Glomerular endothelial cell (primary cell): Measurements from ENCODE around the gene MOB1B. TPM values are rescaled to one million over a fixed set of nuclear protein-coding genes. Genes with fewer than 3 reads are reported as not detected.
A peak's percentile ranks its signal among the peaks of the same experiment; 100 is the strongest.
"Not testable (repeated sequence)": the region's sequence is repeated elsewhere in the genome, so short reads cannot be mapped to it uniquely, and the experiment has no call there.

Experiments used
- DNase-seq: peaks from one replicate; pipeline ENCODE4 v3.0.0-alpha.2; 2011; ENCODE audit warnings: low read depth, low spot score; ENCODE audit errors: extremely low read depth
- total RNA-seq: library from RNA; depleted of rRNA; stranded (reverse); fragments of >200 nt; gene quantifications from 2 replicates; pipeline ENCODE4 v1.2.3, GENCODE V29; 2015

MOB1B gene
- total RNA-seq, 1 donor from 2014 or later: 22.7 TPM

- DNase-seq: not testable (repeated sequence)
Measured at GRCh38 chr4:71005025-71005424, 102.9 kb downstream of the MOB1B start.

GRCh38 chr4:71006203-71006907 lies 104.2 kb downstream of the MOB1B start:
- DNase-seq: no peak

DNA sequence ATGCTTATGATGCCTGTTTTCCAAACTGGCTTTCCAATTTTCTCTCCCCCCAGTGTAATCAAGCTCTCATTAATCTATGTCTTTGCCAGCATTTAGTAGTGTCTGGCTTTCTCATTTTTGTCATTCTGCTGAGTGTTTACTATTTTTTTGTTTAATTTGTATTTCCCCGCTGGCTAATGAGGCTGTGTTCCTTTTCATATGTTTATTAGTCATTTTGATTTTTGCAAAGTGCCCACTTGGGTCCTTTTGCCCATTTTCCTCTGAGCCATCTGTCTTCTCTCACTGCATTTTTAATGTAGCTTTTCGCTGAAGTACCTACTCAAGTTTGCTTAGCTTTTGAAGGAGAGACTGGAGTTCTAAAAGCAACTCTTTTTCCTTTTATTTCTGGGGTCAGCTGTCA lies 106.0 kb downstream of the MOB1B start:
- no peak for DNase-seq

DNA sequence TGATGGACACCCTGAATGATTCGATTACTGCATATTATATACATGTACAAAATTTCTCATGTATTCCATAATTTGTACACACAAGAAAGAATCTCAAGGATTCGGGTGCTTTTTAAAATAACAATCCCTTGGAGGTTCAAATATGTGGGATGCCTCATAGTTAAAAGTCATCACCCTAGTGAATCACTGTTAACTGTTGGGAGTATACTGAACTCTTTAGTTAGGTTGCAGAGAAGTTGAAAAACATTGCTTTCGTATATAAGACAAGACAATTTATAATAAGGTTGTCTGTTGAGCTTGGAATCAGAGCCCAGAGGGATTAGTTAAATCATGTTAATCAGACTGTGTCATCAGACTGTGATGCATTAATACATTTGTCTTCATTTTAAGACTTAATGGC lies 106.9 kb downstream of the MOB1B start:
- no peak for DNase-seq

DNA sequence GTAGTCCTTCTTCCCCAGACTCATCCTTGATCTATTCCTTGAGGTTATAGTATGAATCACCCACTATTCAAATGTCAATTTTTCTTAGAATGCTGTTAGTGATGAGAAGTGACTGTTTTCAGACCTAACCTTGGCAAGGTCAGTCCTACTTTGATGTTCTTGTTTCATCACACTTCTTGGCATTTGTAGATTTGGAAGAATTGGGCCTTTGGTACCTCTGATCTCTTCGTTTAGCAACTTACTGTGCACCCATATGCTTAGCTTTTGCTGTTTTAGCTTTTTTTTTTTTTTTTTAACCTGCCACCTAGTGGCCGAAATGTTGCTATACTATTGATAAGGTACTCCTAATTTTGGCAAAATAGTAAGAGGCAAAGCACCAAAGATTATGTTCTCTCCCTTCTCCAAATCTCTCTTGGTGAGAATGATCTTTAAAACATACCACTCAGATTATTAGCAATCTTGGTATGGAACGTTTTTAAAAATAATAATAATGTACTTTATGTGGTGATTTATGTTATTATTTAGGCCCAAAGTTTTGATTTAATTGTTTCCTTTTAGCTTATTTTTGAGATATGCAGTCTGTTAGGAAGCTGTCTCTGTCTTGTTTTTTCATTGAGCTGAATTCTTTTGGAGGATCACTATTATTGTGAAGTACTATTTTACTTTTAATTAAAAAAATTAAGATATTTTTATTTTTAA lies 107.9 kb downstream of the MOB1B start:
- no peak for DNase-seq

DNA sequence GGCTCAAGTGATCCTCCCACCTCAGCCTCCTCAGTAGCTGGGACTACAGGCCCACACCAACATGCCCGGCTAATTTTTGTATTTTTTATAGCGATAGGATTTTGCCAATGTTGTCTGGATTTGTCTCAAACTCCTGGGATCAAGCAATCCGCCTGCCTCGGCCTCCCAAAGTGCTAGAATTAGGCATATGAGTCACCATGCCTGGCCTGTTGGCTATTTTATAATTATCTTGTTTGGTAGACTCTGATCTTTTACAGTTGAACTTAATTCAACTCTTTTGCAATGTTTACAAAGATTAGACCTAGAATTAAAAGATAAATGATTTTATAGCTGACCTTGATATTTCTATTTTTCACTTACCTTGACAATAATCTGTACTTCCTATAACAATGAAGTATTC lies 109.3 kb downstream of the MOB1B start:
- no peak for DNase-seq

- not testable (repeated sequence) for DNase-seq
Measured at GRCh38 chr4:71017391-71017790, 115.2 kb downstream of the MOB1B start.

- no peak for DNase-seq
Measured at GRCh38 chr4:71020611-71021010, 118.4 kb downstream of the MOB1B start.

DNA sequence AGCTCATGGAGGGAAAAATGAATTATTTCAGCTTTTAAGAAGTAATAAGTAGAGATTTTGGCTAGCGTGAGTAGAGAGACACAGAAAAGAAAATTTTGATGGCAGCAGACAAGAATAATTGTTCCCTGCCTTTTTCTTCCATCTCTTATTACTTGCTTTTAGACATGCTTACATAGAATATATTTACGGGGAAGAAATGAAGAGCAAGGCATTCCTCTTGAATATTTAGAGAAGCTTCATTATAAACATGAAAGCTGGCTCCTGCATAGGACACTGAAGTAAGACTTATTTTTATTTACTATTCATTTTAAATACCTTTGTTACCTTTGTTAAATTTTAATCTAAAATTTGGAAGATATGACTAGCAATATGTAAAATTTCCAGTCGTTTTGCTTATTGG lies 123.5 kb downstream of the MOB1B start:
- DNase-seq: no peak

DNA sequence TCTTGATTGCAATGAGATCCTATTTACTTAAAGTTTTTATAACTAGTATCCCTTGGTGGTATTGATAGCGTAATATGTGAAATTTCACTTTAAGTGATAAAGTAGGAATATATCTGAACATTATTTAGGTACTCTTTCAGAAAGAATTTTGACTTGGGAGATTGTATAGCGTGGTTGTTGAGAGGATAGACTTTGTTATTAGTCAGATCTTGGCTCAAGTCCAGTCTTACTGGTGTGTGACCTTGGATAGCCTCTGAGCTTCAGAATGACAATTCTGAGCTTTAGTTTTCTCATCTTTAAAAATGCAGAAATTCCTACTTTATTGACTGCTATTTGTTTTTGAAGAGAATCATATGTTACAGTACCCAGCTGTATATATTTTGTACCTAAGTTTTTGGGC lies 123.9 kb downstream of the MOB1B start:
- peak; percentile 67 for DNase-seq

GRCh38 chr4:71027611-71028010 lies 125.4 kb downstream of the MOB1B start:
- no peak for DNase-seq

GRCh38 chr4:71029504-71029903 lies 127.3 kb downstream of the MOB1B start:
- no peak for DNase-seq

GRCh38 chr4:71032106-71032505 lies 129.9 kb downstream of the MOB1B start:
- not testable (repeated sequence) for DNase-seq

Other genes with a start within 250 kb of the MOB1B start
- gene JCHAIN, start 235.9 kb upstream of the MOB1B start, total RNA-seq: not detected in 2 replicates
- 21.8 and 25.6 TPM in 2 replicates for gene UTP3, start 213.8 kb upstream of the MOB1B start, total RNA-seq
- 23.8 and 30.0 TPM in 2 replicates for gene RUFY3, start 180.4 kb upstream of the MOB1B start, total RNA-seq
- gene GRSF1, start 62.5 kb upstream of the MOB1B start, total RNA-seq: 63.8 and 69.4 TPM in 2 replicates
- gene DCK, start 91.3 kb downstream of the MOB1B start, total RNA-seq: 15.3 and 26.8 TPM in 2 replicates